T47D (cell line): ENCODE measurements around the gene GALM.
A peak's percentile ranks its signal among the peaks of the same experiment; 100 is the strongest.
"Not testable (repeated sequence)": the region's sequence is repeated elsewhere in the genome, so short reads cannot be mapped to it uniquely, and the experiment has no call there.

Source experiments
- DNase-seq, 2 experiments: peaks; one replicate each; pipeline versions ENCODE4 v3.0.0 to v3.0.0-alpha.2; 2011 to 2012; ENCODE audit warnings: low read depth in 1 of 2, low spot score in 1 of 2
- JUND ChIP-seq: IDR thresholded peaks from 2 replicates; pipeline ENCODE4 v1.6.1; 2012; ENCODE audit warnings: low read depth
- in situ Hi-C: cut with HindIII; loops from 2 replicates; pipeline ENCODE4 v1.10.0; 2016; ENCODE audit warnings: low sequenced_read_pairs, low pct_unique_long_range_greater_than_20kb

GALM gene

GRCh38 chr2:38672445-38673391 is 6.8 kb downstream of the GALM start:
- in situ Hi-C loops: no loop called here
- DNase-seq: no peak
- no peak for TF ChIP-seq JUND

DNA sequence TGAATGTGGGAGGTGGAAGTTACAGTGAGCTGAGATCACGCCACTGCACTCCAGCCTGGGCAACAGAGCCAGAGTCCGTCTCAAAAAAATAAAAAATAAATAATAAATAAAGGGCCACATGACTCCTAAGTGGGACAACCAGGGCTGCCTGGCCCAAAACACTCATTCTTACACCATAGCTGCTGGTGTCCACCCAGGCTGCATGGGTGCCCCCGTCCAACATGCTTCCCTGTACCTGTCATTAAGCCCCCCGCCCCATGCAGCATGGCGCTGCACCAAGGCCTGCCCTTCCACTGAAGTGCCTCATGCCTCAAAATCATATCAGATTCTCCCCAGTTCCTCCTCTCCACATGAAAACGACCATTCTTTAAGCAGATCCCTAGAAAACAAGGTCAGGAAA is 10.8 kb downstream of the GALM start:
- no peak for DNase-seq
- TF ChIP-seq JUND: no peak
- in situ Hi-C loops: no loop called here

- DNase-seq, in situ Hi-C loops: not testable (repeated sequence)
Measured at GRCh38 chr2:38680868-38681267, 15.0 kb downstream of the GALM start.

DNA sequence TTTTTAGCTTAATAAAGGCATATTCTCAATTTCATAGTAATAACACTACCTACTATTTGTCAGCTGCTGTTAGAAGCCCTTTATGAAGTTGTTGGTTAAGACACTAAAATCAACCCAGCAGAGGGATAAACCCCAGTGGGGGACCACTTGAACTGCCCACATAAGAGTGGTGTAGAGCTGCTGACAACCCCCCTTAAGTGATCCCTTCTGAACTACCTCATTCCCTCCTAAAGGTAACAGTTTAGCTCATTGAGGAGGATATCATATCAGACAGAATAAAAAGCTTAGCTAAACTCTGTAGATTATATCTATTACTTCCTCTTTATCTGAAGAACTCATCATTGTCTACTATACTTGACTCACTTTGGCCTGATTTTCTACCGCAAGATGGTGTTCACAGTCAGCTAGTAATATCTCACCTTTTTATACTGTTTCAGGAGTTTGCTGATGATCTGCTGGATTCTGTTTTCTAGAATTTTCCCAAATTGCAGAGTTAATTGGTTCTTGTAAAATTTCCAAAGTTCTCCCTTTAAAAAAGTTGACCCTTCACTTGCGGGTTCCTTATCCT is 16.2 kb downstream of the GALM start:
- DNase-seq: no peak
- in situ Hi-C loops: no loop called here
- no peak for TF ChIP-seq JUND

DNA sequence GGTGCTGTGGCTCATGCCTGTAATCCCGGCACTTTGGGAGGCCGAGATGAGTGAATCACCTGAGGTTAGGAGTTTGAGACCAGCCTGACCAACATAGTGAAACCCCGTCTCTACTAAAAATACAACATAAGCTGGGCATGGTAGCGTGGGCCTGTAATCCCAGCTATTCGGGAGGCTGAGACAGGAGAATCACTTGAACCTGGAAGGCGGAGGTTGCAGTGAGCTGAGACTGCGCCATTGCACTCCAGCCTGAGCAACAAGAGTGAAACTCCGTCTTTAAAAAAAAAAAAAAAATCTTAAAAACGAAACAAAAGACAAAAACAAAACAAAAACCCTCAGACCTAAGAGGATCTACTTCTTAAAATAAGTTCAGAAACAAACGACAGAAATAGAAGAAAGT is 16.7 kb downstream of the GALM start:
- in situ Hi-C loops, DNase-seq: not testable (repeated sequence)

DNA sequence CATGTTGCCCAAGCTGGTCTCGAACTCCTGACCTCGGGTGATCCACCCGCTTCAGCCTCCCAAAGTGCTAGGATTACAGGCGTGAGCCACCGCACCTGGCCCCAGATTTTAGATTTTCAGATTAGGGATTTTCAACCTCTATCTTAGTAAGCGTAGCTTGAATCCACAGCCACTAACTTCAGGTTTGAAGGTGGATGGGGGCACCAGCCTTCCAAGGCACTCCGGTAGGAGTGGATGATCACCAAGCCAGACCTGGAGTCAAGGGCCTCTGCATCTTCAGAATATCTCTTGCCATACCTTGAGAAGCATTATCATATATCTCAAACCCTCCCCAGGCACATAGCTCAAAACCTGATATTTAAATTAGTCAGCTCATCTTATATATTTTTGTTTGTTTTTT is 17.9 kb downstream of the GALM start:
- no peak for TF ChIP-seq JUND
- DNase-seq: no peak
- in situ Hi-C loops: no loop called here

DNA sequence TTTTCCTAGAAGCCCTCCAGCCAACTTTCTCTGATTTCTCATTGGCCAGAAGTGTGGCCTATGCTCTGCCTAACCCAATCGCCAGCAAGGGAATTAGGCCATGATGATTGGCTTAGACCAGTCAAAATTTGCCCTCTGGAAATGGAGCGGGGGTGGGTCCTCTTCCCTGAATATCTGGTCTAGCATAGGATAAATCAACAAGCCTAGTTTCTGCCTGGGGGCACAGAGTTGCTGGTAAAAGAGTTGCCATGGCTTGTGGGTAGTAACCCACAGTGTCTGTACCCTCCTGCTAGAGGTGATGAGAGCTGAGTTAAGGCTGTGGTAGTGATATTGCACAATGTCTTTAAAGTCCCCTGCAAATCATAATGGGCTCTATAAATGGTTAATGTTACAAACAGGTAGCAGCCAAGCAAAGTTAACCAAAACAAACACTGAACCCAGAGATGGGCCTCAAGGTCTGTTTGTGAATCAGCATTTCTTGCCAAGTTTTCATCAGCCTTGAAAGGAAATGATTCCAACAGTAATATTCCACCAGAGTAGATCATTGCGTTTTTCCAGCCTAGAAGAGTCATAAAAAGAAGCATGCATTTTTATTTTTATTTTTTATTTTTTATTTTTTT is 19.3 kb downstream of the GALM start:
- in situ Hi-C loops: no loop called here
- DNase-seq: peak in 1 of 2 experiments; percentile 89
- no peak for TF ChIP-seq JUND

DNA sequence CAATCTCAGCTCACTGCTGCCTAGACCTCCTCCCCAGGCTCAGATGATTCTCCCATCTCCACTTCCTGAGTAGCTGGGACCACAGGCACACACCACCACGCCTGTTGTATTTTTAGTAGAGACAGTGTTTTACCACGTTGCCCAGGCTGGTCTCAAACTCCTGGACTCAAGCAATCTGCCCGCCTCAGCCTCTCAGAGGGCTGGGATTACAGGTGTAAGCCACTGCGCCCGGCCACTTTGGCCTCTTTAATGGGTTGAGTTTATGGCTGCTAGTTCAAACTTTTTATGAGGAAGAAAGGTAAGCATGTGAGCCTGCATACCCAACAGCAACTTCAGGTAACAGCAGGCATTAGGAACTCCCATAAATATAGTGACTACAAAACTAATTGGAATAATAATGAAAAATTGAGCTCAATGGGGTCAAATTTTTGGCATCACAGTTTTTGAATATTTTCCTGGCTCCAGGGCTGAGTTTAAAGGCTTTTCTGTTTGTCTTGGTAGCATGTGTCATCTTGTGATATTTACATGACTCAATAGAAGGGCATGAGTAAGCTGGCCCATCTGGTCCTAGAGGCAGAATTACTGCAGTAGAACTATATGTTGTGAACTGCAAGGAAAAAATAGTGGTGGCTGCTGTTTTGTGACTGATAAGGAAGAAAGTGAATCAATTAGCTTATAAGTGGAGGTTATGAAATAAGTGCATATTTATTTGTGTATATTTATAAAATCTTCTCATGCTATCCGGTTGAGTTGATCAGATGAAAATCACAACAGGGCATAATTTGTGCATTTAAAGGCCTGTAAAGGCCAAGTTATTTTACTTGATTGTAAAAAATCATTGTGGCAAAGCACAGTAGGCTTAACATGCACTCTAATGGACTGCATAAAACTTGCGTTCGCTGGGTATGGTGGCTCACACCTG is 24.8 kb downstream of the GALM start:
- 0 out of 2 replicates have a peak, but pooled peaks have one; percentile 36 for TF ChIP-seq JUND
- in situ Hi-C loops: no loop called here
- DNase-seq: peak; percentile 27 to 66

DNA sequence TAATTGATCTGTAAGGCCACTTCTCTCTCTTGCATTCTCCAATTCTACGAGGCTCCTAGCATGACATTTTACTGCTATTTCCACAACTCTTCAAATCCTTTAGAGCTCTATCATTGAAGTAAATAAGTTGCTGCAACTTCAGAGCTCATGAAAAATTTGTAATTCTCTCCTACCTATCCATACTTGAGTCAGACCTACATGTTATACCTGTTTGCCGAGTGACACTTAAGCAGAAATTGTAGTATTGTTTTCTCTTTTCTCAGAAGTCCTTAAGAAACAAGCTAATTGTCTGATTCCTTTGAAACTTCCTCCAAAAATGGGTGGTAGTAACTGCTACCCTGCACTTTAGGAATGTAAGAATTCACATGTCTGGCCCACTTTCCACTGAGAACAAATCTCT is 26.1 kb downstream of the GALM start:
- in situ Hi-C loops: no loop called here
- no peak for DNase-seq
- no peak for TF ChIP-seq JUND

DNA sequence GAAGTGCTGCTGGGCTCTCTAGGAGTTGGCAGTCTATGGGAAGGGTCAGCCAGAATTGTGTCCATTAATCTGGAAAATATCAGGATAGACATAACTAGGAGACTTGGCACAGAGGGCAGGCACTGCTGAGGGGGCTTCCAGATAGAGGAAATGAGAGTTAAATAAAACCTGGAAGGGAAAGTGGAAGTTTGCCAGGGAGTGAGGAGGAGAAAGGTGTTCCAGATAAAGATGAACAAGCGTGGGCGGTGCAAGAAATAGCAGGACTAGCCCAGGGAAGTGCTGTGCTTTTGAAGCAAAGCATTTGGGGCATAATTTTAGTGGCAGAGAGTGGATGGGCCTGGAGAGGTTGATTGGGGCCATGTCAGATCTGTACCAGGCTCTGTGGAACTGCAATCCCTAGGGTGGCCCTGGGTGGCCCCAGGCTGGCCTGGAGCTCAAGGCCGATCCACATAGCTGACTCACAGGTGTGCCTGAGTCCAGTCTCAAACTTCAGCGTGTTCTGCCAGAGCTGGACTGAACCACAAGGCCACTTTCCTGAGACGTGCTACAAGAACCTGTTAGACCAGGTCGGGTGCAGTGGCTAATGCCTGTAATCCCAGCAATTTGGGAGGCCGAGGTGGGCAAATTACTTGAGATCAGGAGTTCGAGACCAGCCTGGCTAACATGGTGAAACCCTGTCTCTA is 26.9 kb downstream of the GALM start:
- in situ Hi-C loops: no loop called here
- TF ChIP-seq JUND: no peak
- DNase-seq: peak in 1 of 2 experiments; percentile 69

DNA sequence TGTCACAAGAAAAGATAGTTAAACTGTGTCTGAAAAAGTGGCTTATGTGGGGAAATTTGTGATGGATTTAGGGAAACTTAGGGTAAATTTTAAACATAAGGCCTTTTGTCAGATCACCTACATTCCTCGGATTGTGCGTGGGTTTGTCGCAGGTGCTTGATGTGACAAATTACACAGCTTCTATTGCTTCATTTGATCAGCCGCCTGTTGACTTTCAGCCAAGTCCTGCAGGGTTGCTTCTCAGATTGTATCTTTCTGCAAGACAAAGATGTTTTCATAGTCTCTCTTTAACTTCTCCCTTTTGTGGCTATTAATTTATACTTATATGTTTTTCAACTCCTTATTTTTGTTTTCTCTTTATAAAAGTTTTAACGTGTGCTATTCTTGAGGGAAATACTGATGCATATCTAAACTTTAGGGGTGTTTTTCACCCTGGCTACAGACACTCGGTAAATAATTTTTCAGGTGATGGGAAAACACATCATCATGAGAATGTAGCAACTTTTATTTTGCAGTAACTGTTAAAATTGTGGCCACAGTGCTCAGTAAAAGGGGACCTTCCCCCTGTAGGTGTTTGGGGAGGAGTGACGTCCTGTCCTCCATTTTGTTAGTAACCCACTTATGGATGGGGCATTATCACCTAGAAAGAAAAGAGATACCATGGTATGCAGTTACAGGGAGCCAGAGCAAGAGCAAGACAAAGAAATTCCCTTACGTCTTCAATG is 31.4 kb downstream of the GALM start:
- TF ChIP-seq JUND: no peak

More for the DNA sequence above, 31.4 kb downstream of the GALM start:
- in situ Hi-C loops: no loop called here
- DNase-seq: peak in 1 of 2 experiments; percentile 42
